GM12892 (cell line): Measurements from ENCODE around the gene NUDT8.

ENCODE experiments used
- POLR2A ChIP-seq: IDR thresholded peaks from 2 replicates; pipeline ENCODE4 v1.6.1; 2011; ENCODE audit warnings: low read depth, low read length, control low read depth
- POLR2AphosphoS5 ChIP-seq: IDR thresholded peaks from 2 replicates; pipeline ENCODE4 v1.6.1; 2011; ENCODE audit warnings: low read depth, low read length, control low read depth
- TAF1 ChIP-seq: IDR thresholded peaks from 2 replicates; pipeline ENCODE4 v1.6.1; 2011; ENCODE audit warnings: low read depth, mild to moderate bottlenecking, control low read depth, low read length, borderline replicate concordance

- no peak for TF ChIP-seq POLR2A
- TF ChIP-seq POLR2AphosphoS5, result no peak
- no peak for TF ChIP-seq TAF1
Measured at GRCh38 chr11:67604815-67605214, 24.9 kb downstream of the NUDT8 start.
